NCI-H774 (cell line): Measurements from ENCODE around the gene SH3PXD2A.

ENCODE experiments used
- DNase-seq: peaks from one replicate; lab custom pipeline; 2025; lab: John Stamatoyannopoulos, UW

SH3PXD2A gene

DNA sequence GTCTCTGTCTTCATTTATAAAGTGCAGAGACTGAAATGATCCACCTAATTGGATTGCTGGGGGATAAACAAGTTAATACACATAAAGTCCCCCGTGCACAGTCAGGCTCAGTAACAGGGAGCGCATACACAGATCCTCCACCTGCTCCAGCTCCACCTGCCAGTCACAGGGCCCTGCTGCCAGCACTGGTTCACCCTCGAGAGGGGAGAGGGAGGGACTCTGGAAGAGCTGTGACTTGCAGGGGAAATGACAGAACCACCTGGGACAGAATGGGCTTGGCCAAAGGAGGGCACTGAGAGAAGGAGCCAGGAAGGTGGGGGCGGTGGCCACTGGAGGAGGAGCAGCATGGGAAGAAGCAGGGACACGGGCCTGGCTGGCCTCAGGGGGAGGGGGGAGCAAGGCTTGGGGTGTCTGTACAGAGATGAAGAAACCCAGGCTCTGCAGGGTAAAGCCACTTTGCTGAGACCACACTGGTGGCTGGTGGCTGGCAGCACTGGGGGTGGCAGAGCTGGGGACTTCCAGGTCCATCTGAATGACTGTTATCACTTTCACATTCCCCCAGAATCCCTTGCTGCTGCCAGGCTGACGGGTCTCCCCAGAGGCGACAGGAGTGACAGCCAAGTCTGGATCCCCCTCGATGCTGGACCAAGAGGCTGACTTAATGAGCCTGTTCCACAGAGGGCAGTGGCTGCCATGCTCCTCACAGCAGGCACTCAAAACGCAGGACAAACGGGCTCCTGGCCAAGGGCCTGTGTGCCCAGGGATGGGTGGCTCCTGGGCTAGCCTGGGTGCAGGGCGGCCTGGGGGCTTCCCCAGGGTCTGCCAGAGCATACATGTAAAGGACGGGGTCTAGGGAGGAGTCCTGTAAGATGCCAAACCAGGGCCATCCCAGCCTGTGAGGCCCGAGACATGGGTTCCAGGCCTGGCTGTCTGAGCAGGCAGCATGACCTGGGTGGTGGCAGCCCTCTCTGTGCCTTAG lies 151.1 kb downstream of the SH3PXD2A start:
- no peak for DNase-seq

GRCh38 chr10:103701380-103702222 lies 153.8 kb downstream of the SH3PXD2A start:
- no peak for DNase-seq

DNA sequence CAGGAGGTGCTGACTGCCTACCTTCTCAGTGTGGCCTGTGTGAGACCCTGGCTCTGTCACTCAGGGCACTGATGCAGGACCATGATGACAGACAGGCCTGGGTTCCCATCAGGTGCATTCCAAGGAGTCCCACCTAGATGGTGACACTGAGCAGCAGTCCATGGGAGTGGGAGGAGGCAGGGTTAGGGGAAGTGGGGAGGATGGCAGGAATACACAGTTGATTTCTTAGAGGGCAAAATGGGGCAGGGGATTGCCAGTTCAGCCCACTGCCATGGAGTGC lies 155.0 kb downstream of the SH3PXD2A start:
- DNase-seq: no peak

- no peak for DNase-seq
These were observed 155.6 kb downstream of the SH3PXD2A start for GRCh38 chr10:103699611-103700435.

- DNase-seq: no peak
These were observed 157.1 kb downstream of the SH3PXD2A start for GRCh38 chr10:103698266-103698665.

DNA sequence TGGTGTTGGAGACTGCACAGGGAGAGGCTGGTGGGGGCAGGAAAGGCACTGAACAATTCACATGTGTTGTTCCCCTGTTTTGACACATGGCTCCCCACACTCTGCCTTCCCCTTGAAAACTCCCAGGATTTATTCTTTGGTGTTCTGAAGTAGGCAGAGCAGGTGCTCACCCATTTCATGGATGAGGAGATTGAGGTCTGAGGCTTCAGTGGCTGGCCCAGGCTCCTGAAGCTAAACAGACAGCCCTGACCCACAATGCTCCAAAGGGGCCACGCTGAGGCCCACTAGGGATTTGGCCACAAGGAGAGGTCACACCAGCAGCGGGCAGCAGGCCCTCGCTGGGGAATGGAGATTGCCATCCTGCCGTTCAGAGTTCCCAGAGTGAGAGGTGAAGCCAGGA lies 157.6 kb downstream of the SH3PXD2A start:
- no peak for DNase-seq

DNA sequence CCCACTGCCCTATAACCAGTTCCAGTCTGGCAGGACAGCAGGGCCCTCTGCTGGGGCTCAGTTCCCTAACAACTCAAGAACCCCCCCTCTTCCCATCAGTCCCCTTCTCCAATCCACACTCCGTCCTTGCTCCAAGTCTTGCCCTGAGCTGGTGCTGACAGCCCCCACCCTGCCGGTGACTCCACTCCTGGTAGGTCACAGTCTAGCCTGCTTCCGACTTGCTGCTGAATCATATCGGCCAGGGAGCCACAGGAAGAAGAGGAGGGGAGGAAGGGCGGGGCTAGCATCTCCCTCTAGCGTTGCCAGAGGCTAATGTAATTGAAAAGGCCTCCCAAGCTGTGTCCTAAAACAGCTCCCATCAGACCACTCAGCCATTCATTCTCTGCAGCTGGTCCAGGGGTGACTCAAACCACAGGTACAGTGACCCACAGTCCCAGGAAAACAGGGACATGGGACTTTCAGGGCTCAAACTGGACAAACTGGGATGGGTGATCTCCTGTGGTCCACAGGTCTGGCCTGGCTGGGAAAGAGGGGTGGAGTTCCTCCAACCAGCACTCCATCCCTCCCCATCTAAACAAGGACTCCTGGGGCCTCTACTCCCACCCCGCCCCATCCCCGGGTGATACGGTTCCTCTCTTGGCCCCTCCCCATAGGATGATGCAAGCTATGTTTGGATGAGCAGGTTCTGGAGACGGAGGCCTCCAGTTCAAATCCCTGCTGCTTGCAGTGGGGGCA lies 158.8 kb downstream of the SH3PXD2A start:
- no peak for DNase-seq

GRCh38 chr10:103696094-103696410 lies 159.3 kb downstream of the SH3PXD2A start:
- DNase-seq: no peak

DNA sequence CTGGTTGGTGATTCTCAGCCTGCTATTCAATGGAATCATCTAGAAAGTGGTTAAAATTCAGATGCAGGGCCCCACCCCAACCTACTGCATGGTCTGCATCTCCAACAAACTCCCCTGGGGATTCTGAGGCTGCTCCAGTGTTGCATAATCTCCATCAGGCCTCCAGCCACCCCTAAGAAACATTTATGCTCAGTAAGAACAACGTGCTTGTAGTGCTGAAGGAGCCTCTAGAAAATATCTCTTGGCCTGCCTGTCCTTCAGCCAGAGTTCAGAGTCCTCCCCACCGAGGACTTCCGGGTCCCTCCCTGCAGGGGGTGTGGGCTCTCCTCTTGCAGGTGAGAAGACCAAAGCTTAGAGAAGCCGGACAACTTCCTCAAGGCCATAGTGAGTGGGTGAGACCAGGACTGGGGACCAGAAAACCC lies 159.8 kb downstream of the SH3PXD2A start:
- no peak for DNase-seq

- no peak for DNase-seq
These were observed 161.6 kb downstream of the SH3PXD2A start for GRCh38 chr10:103693812-103694205.

DNA sequence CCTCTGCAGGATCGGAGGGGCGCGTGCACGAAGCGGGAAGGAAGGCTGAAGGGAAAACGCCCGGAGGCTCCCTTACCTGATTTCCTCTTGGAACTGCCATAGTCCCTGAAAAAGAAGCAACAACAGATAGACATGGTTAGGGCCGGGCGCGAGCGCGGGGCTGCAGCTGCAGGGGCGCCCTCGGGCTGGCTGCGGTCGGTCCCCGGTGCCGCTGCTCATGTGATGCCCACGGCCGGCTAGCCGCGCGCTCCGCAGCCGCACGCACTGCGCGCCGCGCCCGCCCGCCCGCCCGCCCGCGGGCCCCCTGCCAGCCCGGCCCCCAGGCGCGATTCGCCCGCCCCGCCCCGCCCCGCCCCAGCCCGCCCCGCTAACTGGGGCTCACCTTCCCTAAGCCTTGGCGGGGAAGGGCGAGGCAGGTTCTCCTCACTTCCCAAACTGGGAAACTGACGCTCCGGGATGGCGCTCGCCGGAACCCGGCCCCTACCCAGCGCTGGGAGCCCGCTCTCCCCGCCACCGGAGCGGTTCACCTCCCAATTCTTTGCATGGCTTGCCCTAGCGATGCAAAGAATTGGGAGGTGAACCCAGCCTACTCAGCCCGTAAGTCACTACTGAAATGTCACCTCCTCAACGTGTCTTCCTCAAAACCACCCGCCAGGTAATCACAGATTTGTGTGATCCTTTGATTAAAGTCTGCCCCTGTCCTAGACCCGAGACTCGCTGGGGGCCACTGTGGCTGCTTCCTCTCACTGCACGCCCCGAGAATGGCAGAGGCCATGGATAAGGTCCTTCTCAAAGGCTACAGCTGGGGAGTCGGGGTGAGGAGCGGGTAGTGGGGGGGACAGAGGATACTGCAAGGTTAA lies 162.2 kb downstream of the SH3PXD2A start:
- DNase-seq: no peak

- DNase-seq: no peak
These were observed 162.9 kb downstream of the SH3PXD2A start for GRCh38 chr10:103692436-103692951.

DNA sequence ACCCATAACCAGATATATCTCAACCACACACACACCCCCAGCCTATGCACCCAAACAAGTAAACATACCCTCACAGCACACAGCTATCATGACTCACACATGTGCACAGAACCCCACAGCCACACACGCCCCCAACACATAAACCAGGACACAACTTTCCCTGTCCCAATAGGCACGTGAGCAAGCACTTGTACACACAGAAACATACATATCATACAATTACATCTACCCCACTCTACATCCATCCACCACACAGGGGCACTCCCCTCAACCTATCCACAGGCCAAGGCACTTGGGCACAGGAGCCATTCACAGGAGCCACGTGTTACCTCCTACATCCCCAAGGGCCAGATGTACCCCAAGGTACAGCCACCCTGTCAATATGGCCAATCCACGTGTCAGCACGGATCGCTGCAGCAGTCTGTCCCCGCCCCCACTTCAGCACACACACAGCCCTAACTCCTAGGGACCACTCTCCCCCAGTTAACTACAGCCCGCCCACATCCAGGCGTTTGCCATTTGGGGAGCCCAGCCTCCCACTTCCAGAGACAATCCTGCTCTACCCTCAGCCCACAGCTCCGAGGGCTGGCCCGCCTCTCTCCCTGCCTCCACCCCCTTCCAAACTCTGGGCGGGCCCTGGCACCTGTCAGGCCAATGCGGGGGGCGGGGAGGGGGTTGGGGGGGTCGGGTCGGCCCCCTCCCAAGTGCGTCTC lies 163.5 kb downstream of the SH3PXD2A start:
- no peak for DNase-seq

GRCh38 chr10:103691267-103691666 lies 164.1 kb downstream of the SH3PXD2A start:
- DNase-seq: no peak

- DNase-seq: no peak
These were observed 165.1 kb downstream of the SH3PXD2A start for GRCh38 chr10:103690281-103690680.

- DNase-seq: no peak
These were observed 166.9 kb downstream of the SH3PXD2A start for GRCh38 chr10:103688491-103688890.

- DNase-seq: no peak
These were observed 167.7 kb downstream of the SH3PXD2A start for GRCh38 chr10:103687718-103688117.

GRCh38 chr10:103687172-103687571 lies 168.2 kb downstream of the SH3PXD2A start:
- DNase-seq: no peak

DNA sequence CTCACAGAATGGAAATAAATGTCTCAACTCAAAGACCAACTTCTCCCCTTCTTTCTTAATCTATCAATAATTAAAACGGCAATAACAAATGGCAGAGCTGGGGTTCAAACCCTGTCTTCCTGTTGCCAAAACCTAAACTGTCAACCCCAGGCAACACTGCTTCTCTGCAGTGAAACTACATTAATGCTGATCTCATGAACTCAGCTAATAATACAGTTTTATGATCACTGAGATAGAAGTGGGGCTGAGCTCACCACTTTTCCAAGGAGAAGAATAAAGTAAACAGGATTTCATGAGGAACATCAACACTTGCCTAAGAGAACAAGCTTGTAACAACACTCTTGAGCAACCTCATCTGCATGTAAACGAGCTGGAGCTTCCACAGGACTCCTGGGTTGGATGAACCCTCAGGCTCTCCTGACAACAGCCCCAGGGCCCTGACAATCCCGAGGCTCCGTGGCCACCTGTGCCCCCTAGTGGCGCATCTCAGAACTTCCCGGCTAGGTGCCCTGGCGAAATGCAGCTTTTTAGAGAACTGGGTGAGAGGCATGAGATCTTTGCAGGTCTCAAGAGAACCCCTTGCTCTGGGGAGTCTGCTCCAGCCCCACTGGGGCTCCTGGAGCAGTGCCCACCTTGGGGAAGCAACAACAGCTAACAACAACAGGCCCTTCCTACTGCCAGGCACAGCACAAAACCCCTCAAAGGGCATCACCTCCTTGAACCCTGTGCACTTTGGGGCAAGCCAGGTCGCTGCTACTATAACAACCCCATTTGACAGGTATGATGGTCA lies 169.3 kb downstream of the SH3PXD2A start:
- no peak for DNase-seq
